Esophagus squamous epithelium (tissue), 4 donors: Measurements from ENCODE around the gene ZNF667.

Experiments used
- CTCF ChIP-seq, 6 experiments: fragments of 450-650 bp in 4 of 6; fragments of 200-600 bp in 2 of 6; sonication (generic) in 2 of 6; IDR thresholded peaks; one replicate each; pipeline ENCODE4 v1.5.1; 2016 to 2019; ENCODE audit warnings: antibody characterized with exemption in 6 of 6, mild to moderate bottlenecking in 4 of 6, moderate library complexity in 4 of 6
- POLR2A ChIP-seq, 4 donors: fragments of 450-650 bp; IDR thresholded peaks; one replicate each; pipeline ENCODE4 v1.6.1; 2017; ENCODE audit warnings: antibody characterized with exemption in 4 of 4, mild to moderate bottlenecking in 4 of 4, moderate library complexity in 3 of 4

GRCh38 chr19:56477429-56478338 is 539 bp upstream of the ZNF667 start:
- peak in 1 of 4 donors; percentile 30 for TF ChIP-seq POLR2A (IDR thresholded peaks at IDR 0.05)
- TF ChIP-seq CTCF (IDR thresholded peaks at IDR 0.05) = no peak
